GM23248 (cell line): Measurements from ENCODE around the gene PRKAR1B.

Experiments used
- EZH2 ChIP-seq: fragments of 200-600 bp; sonication (generic); IDR thresholded peaks from 2 replicates; pipeline ENCODE4 v1.6.1; 2018; ENCODE audit warnings: antibody characterized with exemption, mild to moderate bottlenecking; ENCODE audit not compliant: insufficient read depth, poor library complexity, severe bottlenecking
- EZH2phosphoT487 ChIP-seq: fragments of 200-600 bp; sonication (generic); IDR thresholded peaks from 2 replicates; pipeline ENCODE4 v1.6.1; 2018; ENCODE audit warnings: antibody characterized with exemption, moderate library complexity, mild to moderate bottlenecking, low read depth; ENCODE audit not compliant: insufficient read depth

DNA sequence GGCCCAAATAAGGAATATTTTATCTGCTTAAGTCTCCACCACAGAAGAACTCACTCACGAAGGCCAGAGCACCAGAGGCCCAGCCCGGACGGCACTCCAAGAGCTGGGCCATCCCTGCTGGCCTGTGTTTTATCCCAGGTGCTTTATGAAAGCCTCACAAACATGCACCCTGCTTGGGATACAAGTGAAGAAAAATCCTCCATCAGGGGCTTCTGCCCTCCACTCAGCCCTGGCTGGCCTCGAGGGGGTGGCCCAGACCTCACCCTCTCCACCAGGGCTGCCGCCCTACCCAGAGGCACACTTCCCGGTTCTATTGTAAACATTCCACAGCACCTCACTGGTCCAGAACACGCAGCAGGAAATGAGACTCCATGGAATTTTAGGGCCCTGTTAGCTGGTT lies 20.4 kb downstream of the PRKAR1B start:
- no peak for TF ChIP-seq EZH2
- no peak for TF ChIP-seq EZH2phosphoT487
